HG02678 (cell line): Measurements from ENCODE around the gene KIF27.
"Not testable (repeated sequence)": the region's sequence is repeated elsewhere in the genome, so short reads cannot be mapped to it uniquely, and the experiment has no call there.

Experiments used
- ATAC-seq: cut with Tn5 transposase; IDR thresholded peaks from one replicate; pipeline ENCODE4 v1.9.1; 2021; ENCODE audit warnings: mild to moderate bottlenecking, moderate library complexity; ENCODE audit not compliant: unreplicated experiment

KIF27 gene

DNA sequence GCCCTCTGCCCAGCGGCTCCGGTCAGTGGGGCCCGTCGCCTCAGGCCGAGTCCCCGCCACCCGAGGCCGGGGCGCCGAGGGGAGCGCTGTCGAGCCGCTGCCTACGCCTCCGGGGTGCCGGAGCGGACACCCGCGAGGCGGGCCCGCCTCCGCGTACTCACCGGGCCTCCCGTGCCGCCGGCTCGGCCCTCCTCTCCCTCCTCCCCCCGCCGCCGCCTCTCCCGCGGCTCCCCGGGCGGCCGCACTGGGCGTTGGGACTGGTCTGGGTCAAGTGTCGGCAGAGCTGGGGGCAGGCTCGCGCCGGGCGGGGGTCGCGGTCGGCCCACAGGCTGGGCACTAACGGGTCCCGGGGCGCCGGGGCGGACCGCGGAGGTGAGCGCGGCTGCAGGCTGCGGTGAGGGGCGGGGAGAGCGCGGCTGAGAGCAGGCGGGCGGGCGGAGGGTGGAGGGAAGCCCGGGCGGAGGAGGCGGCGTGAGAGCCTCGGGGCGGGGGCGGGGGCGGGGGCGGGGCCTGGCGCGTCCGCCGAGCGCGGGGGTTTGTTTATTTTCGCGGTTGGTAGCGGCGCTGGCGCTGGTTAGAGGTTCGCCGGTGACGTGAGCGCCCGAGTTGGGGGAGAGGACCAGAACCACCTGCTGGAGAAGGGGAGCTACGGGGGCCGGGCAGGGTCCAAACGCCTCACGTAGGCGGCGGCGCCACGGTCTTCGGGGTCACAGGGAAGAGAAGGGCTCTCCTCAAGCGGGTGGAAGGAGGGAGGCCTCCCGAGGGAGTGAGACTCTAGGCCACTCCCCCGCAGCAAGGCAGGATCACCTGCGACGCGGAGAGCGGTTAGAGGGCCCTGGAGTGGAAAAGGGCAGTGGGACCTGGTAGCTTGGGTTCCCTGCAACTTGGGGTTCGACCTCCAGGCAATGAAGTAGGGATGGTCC, 103.6 kb downstream of the KIF27 start, which contains the start of gene GKAP1:
Gene GKAP1, minus strand, starts transcription at position 414 of the 923 bp plus-strand sequence. CDS start 11,252 bp downstream, outside the sequence.
- ATAC-seq = peak; percentile 81

DNA sequence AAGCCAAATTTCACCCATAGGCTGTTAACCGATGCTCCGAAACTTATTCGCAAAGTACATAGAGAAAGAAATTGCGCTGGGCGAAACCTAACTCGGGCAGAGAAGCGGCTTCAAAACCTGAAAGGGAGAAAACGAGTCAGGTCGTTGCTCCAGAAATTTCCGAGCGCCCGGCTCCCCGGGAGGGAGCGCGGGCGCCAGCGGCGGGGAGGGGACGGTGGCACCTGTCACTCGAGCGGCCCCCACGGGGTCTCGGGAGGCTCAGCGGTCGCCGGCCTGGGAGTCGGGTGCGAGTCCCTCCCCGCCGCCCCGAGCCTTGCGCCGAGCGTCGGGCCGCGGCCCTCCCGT, 104.2 kb downstream of the KIF27 start:
- ATAC-seq = not testable (repeated sequence)

DNA sequence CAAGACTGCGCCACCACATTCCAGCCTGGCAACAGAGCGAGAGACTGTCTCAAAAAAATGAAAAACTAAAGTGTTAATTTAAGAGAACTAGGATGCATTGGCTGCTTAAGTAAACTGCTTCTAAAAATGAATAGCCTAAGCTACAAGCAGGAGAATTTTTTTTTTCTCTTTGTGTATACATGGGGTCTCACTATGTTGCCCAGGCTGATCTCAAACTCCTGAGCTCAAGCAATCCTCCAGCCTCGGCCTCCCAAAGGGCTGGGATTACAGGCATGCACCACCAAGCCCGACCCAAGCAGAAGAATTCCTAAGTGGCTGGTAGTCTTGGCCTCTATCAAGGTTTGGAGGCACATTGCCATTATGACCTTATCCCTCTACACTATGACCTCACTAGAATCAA, 106.1 kb downstream of the KIF27 start:
- ATAC-seq = not testable (repeated sequence)

DNA sequence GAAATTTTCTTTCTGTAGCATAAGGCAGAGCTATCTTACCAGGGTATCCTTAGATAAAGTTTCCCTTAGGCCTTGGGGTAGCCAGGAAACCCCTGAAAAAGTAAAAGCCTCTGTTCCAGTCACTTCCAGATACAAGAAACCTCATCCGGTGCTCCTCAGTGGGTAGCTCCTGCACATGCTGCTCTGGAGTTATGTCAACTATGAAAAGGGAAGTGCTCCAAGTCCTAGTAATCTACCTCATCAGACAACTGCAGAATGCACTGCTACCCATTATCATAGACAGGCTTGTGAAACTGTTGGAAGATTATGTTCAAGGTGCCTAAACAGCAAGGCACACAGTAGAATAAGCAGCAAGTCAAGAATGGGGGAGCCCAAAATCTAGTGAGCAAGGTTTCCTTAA, 112.0 kb downstream of the KIF27 start:
- not testable (repeated sequence) for ATAC-seq

DNA sequence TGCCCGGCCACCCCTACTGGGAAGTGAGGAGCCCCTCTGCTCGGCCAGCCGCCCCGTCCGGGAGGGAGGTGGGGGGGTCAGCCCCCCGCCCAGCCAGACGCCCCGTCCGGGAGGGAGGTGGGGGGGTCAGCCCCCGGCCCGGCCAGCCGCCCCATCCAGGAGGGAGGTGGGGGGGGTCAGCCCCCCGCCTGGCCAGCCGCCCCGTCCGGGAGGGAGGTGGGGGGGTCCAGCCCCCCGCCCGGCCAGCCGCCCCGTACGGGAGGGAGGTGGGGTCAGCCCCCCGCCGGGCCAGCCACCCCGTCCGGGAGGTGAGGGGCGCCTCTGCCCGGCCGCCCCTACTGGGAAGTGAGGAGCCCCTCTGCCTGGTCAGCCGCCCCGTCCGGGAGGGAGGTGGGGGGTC, 116.8 kb downstream of the KIF27 start:
- not testable (repeated sequence) for ATAC-seq

DNA sequence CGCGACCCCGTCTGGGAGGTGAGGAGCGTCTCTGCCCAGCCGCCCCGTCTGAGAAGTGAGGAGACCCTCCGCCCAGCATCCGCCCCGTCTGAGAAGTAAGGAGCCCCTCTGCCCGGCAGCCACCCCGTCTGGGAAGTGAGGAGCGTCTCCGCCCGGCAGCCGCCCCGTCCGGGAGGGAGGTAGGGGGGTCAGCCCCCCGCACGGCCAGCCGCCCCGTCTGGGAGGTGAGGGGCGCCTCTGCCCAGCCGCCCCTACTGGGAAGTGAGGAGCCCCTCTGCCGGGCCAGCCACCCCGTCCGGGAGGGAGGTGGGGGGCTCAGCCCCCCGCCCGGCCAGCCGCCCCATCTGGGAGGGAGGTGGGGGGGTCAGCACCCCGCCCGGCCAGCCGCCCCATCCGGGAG, 117.3 kb downstream of the KIF27 start:
- ATAC-seq = not testable (repeated sequence)

DNA sequence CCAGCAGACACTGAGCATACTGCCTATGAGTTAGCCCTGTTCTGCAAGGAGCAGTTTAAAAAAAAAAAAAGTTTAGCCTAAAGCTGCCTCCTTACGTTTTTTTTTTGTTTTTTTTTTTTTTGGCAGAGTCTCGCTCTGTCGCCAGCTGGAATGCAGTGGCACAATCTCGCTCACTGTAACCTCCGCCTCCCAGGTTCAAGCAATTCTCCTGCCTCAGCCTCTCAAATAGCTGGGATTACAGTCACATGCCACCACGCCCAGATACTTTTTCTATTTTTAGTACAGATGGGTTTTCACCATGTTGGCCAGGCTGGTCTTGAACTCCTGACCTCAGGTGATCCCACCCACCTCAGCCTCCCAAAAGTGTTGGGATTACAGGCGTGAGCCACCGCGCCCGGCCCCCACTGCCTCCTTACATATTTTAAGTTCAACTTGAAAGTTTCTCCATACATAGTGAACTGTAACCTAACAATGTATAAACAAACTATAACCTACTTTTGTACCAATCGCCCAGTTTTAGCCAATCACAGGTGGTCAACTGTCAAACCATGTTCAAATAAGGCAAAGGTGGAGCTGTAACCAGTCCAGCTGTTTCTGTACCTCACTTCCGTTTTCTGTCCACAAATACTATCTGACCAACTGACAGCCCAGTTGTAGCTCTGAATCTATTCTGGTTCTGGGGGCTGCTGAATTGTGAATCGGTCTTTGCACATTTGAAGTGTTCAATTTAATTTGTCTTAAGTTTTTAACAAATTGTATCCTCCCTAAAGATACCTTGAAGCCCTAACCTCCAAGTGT, 120.8 kb downstream of the KIF27 start:
- ATAC-seq = no peak

DNA sequence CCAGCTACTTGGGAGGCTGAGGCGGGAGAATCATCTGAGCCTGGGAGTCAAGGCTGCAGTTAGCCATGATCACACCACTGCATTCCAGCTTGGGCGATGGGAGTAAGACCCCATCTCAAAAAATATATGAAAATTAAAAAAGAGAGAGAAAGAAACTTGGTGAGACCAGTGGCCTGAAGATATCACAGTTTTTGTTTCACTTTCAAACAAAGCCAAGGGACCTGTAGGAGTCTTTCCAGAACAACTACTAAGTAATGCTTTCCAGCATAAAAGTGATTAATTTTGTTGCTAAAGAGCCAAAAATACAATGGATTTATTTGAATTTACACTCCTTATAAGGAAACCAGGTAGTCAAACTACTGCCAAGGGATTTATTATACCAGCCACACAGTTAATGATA, 127.2 kb downstream of the KIF27 start:
- peak; percentile 45 for ATAC-seq

DNA sequence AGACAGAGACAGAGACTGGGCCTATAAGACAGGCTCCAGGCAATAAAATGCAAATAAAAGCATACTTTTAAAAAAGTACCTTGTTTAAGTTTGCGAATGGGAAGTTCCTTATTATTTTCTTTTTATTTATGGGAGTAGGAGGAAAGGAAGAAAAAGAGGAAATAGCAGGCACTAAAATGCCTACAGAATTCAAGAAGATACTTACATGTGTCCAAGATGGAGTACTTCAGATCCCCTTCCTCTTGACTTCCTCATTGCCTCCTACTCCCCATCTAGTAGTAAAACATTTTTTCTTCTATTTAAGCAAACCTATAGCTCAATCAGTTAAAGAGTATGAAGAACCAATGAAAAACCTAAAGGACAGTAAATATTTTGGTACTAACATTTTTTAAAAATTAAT, 128.5 kb downstream of the KIF27 start:
- no peak for ATAC-seq
